T-helper 22 cell (primary cell): ENCODE data around the gene BAHCC1.

Experiments used
- DNase-seq: peaks from one replicate; pipeline ENCODE4 v3.0.0-alpha.2; 2020; ENCODE audit warnings: low read depth

BAHCC1 gene

GRCh38 chr17:81443269-81443668 lies 48.0 kb downstream of the BAHCC1 start:
- DNase-seq, result no peak

GRCh38 chr17:81444610-81445339 lies 49.5 kb downstream of the BAHCC1 start:
- no peak for DNase-seq

GRCh38 chr17:81445642-81446503 lies 50.6 kb downstream of the BAHCC1 start:
- DNase-seq, result no peak

GRCh38 chr17:81447331-81447933 lies 52.2 kb downstream of the BAHCC1 start:
- no peak for DNase-seq

GRCh38 chr17:81448442-81448841 lies 53.2 kb downstream of the BAHCC1 start:
- DNase-seq, result no peak

GRCh38 chr17:81448950-81449349 lies 53.7 kb downstream of the BAHCC1 start:
- DNase-seq, result no peak

GRCh38 chr17:81449351-81449750 lies 54.1 kb downstream of the BAHCC1 start:
- no peak for DNase-seq

- no peak for DNase-seq
Measured at GRCh38 chr17:81451823-81452222, 56.6 kb downstream of the BAHCC1 start.

GRCh38 chr17:81452551-81452950 lies 57.3 kb downstream of the BAHCC1 start:
- DNase-seq, result no peak

- DNase-seq, result no peak
Measured at GRCh38 chr17:81453076-81453475, 57.8 kb downstream of the BAHCC1 start.

GRCh38 chr17:81453712-81454111 lies 58.5 kb downstream of the BAHCC1 start:
- DNase-seq, result no peak

GRCh38 chr17:81454473-81454872 lies 59.2 kb downstream of the BAHCC1 start:
- no peak for DNase-seq

- DNase-seq, result no peak
Measured at GRCh38 chr17:81455387-81455786, 60.1 kb downstream of the BAHCC1 start.

GRCh38 chr17:81456091-81456490 lies 60.8 kb downstream of the BAHCC1 start:
- no peak for DNase-seq

GRCh38 chr17:81456798-81457197 lies 61.5 kb downstream of the BAHCC1 start:
- DNase-seq, result no peak

- no peak for DNase-seq
Measured at GRCh38 chr17:81457401-81457800, 62.1 kb downstream of the BAHCC1 start.

- no peak for DNase-seq
Measured at GRCh38 chr17:81457917-81458555, 62.8 kb downstream of the BAHCC1 start.

- DNase-seq, result no peak
Measured at GRCh38 chr17:81458628-81459027, 63.4 kb downstream of the BAHCC1 start.

- no peak for DNase-seq
Measured at GRCh38 chr17:81459224-81459623, 64.0 kb downstream of the BAHCC1 start.

- no peak for DNase-seq
Measured at GRCh38 chr17:81459864-81460263, 64.6 kb downstream of the BAHCC1 start.

GRCh38 chr17:81460856-81461460 lies 65.7 kb downstream of the BAHCC1 start:
- no peak for DNase-seq
